Kidney tubule cell (primary cell): ENCODE measurements around the gene ENO1.
"Not testable (repeated sequence)": the region's sequence is repeated elsewhere in the genome, so short reads cannot be mapped to it uniquely, and the experiment has no call there.

ENCODE experiments used
- DNase-seq: peaks from one replicate; pipeline ENCODE4 v3.0.0-alpha.2; 2018; ENCODE audit warnings: low spot score

Gene ENO1

DNA sequence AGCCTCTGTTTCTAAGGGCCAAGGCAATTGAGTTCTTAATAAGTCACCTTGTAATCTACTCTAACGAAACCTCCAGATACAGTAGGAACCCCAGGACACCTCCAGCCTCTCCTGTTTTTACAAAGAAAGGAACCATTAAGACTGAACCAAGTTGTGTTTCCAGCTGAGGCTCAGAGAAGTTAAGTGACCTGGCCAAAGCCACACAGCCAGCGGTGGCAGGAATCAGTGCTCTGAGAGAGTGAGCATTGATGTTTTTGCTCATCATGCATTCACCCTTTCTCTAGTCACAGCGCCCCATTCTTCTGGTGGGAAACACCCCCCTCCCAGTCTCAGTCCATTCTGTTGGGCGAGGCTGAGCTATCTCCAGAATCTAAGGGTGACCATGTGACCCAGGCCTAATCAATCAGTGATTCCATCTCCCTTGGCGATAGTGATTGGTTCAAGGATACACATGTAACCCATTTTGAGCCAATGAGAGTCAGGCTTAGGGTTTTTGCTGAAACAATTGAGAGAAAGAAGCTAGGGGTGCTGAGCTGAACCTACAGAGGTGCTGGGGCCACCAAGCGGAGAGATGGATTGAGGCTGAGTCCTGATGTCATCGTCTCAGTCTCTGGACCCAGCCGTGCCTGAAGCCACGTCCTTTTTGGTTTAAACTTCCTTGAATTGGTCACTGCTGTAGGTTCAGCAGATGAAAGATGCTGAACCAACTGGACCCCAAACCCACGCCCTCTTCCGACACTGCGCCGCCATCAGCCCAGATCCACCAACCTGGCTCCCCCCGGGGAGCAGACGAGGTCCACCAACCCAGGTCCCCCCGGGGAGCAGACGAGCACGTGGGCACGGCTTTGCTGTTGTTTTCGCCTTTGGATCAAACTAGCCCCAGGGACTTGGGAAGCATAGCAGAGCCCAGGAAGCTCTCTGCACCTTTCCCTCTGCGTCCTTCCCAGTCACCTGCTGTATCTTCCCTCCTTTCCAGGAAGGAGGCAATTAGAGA lies 33.1 kb downstream of the ENO1 start:
- no peak for DNase-seq

DNA sequence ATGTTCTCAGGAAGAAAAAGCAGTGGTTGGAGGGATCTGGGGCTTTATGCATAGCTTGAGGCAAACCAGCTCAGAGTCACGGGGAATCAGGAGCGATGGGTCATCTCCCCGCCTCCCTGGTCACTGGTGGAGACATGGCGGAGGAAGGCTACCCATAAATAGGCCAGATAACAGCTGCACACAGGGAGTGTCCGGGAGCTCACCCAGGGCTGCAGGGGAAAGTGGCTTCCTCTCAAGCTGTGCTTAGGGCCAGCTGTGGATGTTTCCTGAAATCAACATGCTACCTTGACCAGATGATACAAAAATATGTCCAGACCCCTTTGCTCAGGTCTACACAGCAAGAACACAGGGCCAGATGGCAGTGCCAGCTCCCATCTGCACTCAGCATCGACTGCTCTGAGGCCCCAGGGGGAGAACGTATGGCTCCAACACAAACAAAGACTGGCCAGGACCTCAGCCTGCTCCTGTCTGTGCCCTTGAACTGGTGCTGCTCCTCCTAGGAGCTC lies 33.9 kb downstream of the ENO1 start:
- no peak for DNase-seq

DNA sequence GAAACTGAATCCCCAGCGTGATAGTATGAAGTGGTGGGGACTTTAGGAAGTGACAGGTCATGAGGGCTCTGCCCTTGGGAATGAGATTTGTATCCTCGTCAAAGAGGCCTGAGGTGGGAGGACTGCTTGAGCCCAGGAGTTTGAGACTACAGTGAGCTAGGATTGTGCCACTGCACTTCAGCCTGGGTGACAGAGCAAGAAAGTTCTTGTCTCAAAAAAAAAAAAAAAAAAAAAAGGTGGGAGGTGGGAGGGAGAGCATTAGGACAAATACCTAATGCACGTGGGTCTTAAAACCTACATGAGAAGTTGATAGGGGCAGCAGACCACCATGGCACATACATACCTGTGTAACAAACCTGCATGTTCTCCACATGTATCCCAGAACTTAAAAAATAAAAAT lies 37.1 kb downstream of the ENO1 start:
- no peak for DNase-seq

DNA sequence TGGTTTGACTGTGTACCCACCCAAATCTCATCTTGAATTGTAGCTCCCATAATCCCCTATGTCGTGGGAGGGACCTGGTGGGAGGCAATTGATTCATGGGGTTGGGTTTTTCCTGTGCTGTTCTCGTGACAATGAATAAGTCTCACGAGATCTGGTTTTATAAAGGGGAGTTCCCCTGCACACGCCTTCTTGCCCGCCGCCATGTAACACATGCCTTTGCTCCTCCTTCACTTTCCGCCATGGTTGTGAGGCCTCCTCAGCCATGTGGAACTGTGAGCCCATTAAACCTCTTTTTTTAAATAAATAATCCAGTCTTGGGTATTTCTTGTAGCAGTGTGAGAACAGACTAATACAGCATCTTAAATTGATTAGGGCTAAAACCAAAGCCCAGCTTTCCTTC lies 38.5 kb downstream of the ENO1 start:
- no peak for DNase-seq

DNA sequence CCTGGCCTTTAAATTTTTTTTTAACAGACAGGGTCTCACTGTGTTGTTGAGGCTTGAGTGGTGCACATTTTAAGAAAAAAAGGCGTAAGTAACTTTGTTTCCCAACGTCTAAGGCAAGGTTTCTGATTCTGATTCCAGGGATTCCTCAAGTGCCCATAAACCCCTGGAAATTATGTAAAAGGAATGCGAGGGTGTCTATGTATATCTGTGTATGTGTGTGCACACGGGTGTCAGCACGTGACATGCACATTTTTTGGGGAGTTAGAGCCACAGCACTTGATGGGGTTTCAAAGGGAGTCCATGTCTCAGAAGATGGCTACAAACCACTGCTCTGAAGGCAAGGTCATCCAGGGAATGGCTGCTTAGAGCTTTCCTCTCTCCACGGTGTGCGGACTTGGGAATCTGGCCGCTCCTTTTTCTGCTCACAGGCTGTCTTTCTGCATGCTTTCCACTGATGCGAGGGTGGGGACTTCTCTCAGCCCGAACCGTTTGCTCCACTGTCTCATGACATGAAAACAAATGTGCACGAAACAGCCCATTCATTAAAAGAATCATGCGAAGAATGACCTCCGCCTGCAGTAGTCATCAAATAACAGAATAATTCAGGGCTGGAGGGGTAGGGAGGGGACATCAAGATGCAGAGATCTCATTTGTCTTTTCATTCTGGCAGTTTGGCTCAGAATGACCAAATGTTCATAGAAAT lies 42.4 kb downstream of the ENO1 start:
- DNase-seq: no peak

DNA sequence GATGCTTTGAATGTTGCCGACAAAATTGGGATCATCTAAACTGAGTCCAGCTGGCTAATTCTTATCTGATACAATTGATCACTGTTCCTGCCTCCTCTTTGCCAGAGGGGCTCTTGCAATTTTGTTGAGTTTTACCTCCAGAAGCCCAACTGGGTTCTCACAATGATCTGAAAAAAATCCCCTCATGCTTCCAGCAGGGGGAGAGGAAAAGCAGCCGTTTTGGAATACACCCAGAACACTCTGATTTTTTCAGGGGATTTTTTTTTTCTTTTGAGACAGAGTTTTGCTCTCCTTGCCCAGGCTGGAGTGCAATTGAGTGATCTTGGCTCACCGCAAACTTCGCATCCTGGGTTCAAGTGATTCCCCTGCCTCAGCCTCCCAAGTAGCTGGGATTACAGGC lies 47.1 kb downstream of the ENO1 start:
- no peak for DNase-seq

DNA sequence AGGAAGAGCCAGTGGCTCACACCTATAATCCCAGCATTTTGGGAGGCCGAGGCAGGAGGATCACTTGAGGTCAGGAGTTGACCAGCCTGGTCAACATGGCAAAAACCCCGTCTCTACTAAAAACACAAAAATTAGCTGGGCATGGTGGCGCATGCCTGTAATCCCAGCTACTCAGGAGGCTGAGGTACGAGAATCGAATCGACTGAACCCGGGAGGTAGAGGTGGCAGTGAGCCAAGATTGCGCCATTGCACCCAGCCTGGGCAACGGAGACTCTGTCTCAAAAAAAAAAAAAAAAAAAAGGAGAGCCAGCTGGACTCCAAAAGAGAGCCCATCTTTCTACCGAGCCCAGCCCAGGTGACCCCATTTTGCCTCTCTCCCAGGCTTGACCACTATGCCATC lies 47.8 kb downstream of the ENO1 start:
- DNase-seq: not testable (repeated sequence)

DNA sequence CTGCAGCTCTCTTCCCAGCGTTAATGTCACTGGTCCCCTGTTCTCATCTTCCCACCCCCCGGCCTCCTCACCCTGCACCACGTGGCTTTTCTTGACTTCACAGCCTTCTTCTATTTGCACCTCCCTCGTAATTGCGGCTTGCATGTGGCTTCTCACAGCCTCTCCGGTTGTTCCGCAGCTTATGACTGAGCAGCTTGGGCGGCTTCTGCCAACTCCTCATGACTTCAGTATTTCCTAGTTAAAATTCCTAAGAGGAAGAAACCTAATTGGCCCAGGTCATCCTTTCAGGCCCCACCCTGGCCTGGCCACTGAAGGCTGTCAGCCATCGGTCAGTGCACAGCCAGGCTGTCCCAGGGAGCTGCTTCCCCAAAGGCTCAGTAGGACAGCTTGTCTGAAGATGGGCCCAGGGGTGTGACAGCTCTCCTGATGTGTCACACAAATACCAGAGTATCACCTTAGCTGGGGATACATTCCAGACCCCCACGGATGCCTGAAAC lies 52.5 kb downstream of the ENO1 start:
- peak; percentile 65 for DNase-seq

DNA sequence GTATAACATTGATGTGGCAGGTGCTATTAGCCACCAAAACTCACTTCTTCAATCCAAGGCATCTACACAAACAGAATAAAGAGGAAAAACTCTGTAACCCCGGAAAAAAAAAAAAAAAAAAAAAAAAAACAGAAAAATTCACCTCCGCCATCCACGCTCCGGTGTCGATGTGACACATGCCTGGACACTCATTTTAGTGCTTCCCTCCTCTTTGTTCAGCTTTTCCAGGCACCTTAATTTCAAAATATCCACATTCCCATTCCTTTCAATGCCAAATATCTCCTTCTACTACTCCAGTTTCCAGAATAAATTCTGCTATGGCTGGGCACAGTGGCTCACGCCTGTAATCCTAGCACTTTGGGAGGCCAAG lies 55.2 kb downstream of the ENO1 start:
- no peak for DNase-seq

DNA sequence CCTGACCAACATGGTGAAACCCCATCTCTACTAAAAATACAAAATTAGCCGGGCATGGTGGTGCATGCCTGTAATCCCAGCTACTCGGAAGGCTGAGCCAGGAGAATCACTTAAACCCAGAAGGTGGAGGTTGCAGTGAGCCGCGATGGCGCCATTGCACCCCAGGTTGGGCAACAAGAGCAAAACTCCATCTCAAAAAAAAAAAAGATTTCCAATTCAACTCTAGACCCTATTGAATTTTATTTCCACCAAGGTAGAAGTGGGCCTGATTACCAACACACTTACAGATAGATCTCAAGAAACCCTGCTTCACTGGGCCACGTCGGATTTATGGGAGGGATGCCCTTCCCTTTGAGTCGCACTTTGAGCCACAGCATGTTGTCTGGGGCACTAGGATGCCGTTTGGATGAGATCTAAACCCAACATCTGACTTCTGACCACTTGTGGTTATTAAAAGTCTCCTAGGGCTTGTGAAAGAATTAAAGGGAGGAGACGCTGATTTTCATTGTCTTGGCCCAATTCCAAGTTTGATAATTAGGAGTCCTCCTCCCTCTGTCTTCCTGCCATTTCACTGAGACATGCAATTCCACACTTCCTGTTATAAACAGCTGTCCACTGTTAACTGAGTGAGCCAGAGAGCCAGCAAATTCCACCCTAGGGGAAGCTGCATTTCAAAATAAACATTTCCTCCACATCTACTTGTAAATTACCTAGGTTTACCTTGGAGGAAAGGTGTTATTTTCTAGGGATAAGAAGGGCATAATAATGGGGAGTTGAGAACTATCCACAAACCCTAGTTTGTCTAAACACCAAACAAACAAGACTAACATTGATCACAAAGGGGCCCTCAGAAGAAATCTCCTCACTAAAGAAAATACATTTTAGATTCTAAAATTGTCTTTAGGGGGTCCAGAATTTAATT lies 55.9 kb downstream of the ENO1 start:
- DNase-seq: peak; percentile 92

DNA sequence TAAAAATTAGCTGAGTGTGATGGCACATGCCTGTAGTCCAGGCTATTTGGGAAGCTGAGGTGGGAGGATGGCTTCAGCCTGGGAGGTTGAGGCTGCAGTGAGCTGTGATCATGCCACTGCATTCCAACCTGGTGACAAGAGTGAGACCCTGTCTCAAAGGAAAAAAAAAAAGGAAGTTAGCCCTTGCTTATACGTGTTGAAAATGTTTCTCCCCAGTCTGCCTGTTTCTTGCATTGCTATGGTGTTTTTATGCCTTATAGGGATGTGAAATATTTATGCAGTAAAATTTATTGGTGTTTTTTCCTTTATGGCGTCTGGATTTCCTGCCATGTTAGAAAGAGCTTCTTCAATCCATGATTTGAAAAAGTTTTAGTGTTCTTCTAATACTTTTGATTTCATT lies 57.4 kb downstream of the ENO1 start:
- DNase-seq: peak; percentile 51

DNA sequence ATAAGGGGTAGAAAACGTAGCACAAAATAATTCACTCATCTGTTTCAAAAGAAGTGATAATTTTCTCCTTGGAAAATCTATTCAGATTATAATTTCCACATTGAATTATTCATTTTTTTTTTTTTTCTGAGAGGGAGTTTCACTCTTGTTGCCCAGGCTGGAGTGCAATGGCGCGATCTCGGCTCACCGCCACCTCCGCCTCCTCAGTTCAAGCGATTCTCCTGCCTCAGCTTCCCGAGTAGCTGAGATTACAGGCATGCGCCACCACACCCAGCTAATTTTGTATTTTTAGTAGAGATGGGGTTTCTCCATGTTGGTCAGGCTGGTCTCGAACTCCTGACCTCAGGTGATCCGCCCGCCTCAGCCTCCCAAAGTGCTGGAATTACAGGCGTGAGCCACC lies 59.7 kb downstream of the ENO1 start:
- not testable (repeated sequence) for DNase-seq

DNA sequence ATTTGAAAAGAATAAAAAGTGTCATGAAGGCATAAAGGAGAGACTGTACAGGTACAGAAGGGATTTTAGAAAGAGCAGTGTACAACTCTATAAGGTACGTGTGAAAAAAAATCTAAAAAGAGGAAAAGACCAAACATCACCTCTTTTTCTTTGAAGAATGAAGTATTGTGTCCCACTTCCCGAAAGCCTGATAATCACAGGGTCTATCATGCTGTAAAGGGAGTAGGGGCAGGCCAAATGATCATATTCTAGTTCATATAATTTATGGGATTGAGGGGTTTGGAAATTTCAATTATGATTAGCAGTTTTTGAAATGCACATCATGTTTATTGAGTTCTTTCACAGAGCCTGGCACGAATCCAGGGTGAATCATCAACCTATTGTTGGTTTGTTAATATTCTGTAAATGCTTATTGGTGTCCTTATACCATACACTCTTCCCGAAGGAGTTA lies 60.1 kb downstream of the ENO1 start:
- DNase-seq: peak; percentile 76

DNA sequence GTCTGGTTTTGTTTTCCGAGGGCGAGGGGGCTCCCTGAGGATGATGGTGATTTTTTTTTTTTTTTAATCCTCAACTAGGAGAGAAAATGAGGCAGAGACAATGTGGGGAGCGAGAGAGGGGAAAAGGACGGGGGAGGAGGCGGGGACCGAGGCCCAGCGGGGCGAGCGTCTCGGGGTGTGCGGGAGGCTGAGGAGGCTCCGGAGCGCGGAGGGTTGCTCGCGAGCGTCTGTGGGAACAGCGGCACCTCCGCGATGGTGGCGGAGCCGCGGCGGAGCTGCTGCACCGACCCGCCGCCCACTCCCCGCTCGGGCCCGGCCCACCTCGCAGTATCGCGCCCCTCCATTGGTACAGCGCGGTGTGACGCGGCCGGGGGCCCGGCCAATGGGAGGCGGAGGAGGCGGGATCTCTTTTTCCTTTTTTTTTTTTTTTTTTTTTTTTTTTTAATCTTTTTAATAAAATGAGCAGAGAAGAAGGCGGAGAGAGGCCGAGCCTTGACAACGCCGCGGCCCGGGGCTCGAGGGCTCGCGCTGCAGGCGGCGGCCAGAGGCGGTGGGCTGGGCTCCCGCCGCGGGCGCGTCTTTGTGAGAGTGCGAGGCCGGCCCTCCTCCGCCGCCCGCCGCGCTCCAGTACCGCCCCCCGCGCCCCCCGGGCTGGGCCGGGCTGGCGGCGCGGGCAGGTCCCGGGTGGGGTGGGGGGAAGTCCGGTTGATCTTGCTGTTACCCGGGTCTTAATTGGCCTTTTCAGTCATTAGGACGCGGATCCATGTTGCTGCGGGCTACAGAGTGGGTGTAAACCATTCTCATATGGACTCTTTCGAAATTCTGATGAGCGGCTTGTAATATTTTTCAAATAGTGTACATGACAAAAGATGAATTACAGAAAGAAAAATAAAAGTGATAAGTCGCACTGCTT lies 60.8 kb downstream of the ENO1 start, which contains the start of gene RERE:
Gene RERE, minus strand, starts transcription at position 229 of the 913 bp plus-strand sequence.
- DNase-seq: peak; percentile 95

DNA sequence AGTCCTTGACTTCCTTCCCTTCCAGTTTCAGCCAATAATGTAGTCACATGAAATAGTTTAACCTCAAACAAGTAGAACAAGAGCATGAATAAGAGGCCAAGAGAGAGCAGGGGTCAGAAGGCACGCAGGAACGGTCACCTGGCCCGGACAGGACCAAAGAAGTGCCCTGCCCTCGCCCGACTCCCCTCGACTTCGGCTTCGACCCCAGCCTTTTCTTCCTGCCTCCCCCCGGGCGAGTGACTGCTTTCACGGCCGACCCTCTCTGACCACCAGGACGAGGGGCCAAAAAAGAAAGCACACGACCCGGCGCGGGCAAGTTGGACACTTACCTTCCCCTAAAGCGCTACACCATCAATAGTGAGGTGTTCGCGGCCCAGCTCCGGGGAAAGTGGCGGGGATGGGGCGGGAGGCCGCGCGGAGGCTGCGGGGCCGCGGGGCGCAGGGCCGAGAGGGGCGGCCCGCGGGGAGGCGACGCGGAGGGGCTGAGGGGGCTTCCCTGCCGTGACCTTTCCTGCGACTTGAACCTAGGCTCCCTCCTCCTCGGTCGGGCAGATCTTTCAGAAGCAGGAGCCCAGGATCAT lies 61.6 kb downstream of the ENO1 start:
- peak; percentile 39 for DNase-seq

DNA sequence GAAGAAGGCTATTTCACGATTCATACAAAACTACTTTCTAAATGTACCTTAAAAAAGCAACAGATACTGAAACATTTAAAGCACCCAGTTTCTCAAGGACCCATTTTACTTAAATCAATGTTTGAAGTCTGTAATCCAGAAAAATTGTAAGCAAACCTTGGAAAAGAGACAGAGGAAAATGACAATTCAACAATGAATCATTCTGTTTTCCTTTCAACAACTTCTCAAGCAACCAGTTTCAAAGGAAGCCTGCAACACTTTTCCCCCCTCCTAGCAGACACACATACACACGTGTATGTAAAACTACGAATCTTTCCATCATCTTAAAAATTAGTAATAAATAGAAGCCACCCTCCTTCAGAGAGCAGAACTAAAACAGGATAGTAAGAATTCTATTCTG lies 62.2 kb downstream of the ENO1 start:
- DNase-seq: peak; percentile 50

DNA sequence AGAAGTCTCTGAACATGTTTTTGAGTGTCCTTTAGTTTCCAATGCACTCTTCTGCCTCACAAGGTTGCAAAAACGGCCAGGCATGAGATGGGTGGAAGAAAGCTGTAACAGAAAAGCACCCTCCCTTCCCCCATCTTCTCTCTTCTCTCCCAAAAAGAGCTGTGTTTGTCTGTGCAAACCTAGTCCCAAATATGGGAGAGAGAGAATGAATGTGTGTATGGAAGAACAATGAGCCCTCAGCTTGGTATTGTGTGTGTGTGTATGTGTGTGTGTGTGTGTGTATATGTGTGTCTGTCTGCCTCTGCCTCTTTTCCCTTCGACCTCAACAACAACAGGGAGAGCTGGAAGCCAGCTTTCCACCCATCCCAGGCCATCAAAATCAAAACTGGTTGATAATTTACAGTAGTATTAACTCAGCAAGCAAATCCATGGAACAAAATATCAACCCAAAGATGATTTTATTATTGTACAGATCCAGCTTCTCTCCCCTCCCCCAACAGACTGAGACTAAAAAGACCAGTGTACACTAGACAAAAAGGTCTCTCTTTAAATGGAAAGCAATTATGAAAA lies 62.8 kb downstream of the ENO1 start:
- DNase-seq: peak; percentile 32

DNA sequence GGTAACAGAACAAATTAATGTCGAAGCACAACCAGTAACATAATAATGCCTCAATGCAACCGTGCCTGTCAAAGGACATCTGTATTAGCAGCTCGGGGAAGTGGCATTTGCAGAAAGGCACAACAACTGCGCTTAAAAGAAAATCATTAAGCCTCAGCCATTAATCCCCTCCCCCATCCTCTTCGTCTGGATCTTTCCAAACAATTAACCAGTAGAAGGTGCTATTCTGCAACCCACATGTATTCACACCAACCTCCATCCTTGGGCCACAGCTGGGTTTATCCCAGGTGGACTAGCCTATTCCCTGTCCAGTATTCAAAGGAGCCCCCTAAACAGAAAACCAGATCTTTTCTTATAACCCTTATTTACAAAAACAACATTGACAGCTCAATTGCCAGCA lies 63.6 kb downstream of the ENO1 start:
- DNase-seq: peak; percentile 19

DNA sequence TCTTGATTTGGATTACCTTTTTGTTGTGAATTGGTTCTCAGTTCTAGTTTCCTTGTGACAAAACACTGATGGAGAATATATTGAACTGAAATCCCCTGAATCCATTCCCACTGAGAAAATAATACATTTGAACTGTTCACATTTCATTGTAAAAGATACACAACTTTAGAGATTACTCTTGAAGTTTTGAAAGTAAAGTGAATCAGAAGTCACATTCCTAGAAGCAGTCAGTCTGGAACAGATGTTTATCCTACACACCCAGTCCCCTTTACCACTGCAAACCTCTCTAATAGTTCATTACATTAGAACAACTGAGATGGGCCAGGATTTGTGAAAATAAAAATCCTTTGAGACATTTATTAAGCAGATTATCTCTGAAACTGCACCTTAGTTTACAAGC lies 64.5 kb downstream of the ENO1 start:
- peak; percentile 10 for DNase-seq
